GM12865 (cell line): ENCODE results near the gene NOP16.

Experiments used
- DNase-seq: peaks from one replicate; pipeline ENCODE4 v3.0.0; 2010; ENCODE audit warnings: low read depth
- H3K4me3 ChIP-seq: 2 replicates; pipeline ENCODE4 v1.5.1; 2011; ENCODE audit warnings: mild to moderate bottlenecking, low read depth, low read length, control low read depth
- TF ChIP-seq, protein P1 (sequence below): IDR thresholded peaks from 2 replicates; pipeline ENCODE4 v1.5.1; 2011; ENCODE audit warnings: low read length, control low read depth, low read depth, inconsistent platforms; ENCODE audit not compliant: insufficient read depth; ENCODE audit errors: missing control alignments

NOP16 gene

DNA sequence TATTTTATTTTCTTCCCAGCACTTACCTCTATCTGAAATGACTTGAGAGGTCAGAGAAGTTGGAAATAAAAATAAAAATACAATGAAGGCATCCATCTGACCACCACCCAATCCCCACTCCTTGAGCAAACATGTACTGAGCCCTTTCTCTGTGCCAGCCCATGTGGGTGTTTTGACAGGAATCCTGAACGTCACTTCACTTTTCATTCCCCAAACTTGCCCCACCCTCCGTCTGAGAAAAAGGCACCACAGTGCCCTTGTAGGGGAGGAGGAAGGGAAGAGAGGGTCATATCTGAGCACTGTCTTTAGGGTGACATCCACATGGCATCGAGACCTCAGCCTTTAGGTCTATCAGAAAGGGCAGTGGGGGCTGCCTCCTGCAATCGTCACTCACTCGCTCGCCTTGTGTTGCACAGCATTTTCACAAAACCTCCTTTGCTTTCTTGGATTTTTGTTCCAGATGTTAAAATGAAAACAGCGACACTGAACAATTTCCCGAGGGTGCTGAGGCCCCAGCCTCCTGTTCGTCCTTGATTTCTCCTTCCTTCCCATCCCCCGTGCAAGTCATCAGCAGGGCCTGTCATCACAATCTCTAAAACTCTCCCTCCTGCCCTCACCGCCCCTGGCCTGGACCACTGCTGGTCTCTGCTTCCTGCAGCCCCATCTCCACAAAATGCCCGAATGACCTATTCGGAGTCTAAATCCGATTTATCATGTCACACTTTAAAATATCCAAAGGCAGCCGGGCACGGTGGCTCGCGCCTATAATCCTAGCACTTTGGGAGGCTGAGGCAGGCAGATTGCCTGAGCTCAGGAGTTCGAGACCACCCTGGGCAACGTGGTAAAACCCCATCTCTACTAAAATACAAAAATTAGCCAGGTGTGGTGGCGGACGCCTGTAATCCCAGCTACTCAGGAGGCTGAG is 13.1 kb upstream of the NOP16 start:
- no peak for DNase-seq
- H3K4me3 ChIP-seq = no peak overlapping the region
- TF ChIP-seq, protein P1, sequence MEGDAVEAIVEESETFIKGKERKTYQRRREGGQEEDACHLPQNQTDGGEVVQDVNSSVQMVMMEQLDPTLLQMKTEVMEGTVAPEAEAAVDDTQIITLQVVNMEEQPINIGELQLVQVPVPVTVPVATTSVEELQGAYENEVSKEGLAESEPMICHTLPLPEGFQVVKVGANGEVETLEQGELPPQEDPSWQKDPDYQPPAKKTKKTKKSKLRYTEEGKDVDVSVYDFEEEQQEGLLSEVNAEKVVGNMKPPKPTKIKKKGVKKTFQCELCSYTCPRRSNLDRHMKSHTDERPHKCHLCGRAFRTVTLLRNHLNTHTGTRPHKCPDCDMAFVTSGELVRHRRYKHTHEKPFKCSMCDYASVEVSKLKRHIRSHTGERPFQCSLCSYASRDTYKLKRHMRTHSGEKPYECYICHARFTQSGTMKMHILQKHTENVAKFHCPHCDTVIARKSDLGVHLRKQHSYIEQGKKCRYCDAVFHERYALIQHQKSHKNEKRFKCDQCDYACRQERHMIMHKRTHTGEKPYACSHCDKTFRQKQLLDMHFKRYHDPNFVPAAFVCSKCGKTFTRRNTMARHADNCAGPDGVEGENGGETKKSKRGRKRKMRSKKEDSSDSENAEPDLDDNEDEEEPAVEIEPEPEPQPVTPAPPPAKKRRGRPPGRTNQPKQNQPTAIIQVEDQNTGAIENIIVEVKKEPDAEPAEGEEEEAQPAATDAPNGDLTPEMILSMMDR = no peak

DNA sequence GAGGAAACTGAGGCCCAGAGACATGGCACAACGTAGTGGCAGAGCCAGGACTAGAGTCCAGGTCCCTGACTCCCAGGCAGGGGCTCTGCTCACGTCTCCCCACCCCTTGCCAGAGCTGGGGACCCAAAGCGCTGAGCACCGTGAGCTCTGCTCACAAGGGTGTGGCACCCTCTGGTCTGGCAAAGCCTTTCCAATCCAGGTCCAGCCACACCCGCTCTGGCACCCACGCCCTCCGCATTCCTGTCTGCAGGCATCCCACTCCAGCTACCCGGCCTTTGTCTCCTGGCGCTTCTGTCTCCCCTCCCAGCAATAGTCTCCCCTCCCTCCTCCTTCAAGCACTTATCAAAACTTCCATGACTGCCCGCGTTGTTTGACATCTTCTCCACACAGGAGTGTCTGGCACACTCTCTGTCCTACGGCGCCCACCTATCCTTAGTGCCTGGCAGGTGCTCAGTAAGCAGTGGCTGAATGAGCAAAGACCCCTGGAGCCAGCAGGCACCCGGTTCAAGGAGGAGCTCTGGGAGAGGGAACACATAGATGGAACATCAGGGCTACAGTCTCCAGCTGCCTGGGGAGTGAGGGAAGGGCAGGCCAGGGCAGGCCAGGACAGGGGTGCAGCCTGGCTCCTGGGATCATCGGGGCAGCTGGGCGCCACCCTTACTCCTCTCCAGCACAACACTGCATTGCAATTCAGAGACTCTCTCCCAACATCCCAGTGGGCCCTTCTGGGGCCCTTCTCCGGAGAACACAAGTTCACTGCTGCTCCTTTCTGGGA is 12.2 kb upstream of the NOP16 start:
- H3K4me3 ChIP-seq = no peak overlapping the region
- DNase-seq = no peak
- TF ChIP-seq, protein P1 = no peak

DNA sequence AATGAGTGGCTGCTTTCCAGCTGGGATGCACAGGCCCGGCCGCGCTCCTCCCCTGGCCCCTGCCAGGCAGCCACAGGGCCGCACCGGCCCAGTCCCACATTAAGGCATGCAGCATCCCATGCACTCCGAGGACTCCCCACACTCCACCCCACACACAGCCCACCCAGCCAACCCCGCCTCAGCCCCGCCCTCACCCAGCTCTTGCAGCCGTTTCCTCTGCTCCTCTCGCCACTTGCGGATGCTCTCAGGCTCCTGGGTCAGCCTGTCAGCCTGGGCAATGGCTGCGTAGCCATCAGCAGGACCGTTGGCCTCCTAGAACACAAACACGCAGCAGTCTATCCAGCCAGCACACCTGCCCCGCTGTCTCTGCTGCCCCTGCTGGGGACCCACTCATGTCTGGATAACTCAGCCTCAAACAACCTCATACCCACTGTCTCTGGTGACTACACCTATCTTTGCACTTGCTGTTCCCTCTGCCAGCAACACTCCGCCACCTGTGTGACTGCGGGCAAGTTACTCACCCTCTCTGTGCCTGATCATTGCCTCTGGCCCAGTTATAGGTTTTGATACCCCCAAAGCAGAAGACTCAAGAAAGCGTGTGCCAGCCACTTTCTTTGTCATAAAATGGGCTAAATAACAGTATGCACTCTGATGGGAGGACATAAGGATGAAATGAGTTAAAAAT is 9.5 kb upstream of the NOP16 start:
- DNase-seq = no peak
- H3K4me3 ChIP-seq = no peak overlapping the region
- TF ChIP-seq, protein P1 = no peak

DNA sequence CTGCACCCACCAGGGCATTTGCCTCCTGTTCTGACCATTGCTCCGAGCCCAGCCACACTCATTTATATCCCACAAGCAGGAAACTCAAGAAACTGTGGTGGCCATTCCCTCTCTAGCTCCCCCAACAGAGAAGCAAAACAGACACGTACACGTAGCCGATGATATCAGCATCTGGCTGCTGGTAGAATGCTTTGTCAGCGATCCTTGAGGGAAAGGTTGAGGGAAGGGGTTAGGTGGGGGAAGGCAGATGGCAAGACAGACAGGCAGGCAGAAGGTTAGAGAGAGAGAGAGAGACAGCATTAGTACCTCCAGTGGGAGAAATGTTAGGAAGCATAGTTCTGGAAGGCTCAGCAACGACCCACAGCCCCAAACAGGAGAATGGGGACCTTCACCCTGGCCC is 7.9 kb upstream of the NOP16 start:
- no peak overlapping the region for H3K4me3 ChIP-seq
- TF ChIP-seq, protein P1 = no peak
- no peak for DNase-seq

DNA sequence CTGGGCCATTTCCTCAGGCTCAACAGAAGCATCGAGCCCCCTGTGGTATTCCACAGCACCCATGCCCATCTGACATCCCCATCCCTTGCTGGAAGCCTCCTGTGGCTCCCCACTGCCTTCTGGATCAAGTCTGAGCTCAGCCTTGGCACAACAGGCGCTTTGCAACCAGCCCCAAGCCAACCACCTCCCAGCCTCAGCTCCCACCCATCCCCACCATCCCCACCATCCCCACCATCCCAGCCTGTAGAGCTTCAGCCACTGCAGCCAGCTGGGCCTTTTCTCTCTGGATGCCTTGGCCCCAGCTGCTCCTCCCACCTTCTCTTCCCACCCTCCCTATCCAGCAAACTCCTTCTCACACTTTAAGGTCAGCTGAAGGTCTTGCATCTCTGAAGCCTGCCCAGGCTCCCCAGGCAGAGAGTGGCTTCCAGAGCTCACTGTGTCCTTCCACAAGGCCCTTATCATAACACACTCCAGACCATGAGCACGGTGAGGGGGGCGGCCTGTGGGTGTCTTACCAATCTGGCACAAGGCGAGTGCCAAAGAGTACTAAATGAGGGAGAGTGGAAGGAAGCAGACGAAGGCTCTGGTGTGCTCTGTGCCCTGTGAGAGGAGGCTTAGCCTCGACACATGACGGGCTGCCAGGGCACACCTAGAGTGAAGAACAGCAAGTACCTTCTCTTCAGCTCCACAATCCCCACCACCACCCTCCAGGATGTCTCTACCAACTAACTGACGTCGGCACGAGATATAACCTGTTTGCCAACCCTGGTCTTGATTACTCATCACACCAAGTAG is 6.7 kb upstream of the NOP16 start:
- no peak for DNase-seq
- TF ChIP-seq, protein P1 = no peak
- H3K4me3 ChIP-seq = no peak overlapping the region

DNA sequence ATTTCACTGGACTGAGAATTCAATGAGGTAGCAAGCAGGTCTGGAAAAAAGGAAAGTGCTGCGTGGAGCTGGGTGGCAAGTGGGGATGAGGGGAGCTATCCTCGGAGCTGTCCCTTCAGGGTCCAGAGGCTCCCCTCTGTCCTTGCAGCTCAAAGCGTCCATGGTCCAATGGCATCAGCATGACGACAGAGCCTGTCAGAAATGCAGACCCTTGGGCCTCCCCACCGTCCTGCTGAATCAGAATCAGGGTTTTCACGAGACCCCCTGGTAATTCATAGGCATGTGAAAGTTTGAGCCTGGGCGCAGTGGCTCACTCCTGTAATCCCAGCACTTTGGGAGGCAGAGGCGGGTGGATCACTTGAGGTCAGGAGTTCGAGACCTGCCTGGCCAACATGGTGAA is 5.7 kb upstream of the NOP16 start:
- DNase-seq = no peak
- H3K4me3 ChIP-seq = no peak overlapping the region
- TF ChIP-seq, protein P1 = no peak
